Measurements from ENCODE around the gene NEDD4L.
"Not testable (repeated sequence)": the region's sequence is repeated elsewhere in the genome, so short reads cannot be mapped to it uniquely, and the experiment has no call there.

Gene NEDD4L

DNA sequence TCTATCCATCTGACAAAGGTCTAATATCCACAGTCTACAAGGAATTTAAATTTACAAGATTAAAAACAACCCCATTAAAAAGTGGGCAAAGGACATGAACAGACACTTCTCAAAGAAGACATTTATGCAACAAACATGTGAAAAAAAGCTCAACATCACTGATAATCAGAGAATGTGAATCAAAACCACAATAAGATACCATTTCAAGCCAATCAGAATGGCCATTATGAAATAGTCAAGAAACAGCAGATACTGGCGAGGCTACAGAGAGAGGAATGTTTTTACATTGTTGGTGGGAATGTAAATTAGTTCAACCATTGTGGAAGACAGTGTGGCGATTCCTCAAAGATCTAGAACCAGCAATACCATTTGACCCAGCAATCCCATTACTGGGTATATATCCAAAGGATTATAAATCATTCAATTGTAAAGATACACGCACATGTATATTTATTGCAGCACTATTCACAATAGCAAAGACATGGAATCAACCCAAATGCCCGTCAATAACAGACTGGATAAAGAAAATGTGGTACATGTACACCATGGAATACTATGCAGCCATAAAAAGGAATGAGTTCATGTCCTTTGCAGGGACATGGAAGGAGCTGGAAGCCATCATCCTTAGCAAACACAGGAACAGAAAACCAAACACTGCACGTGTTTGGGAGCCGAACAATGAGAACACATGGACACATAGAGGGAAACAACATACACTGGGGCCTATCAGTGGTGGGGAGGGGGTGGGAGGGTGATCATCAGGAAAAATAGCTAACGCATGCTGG lies 391.4 kb downstream of the NEDD4L start:
- not testable (repeated sequence) for H3K36me3 ChIP-seq (ENCODE audit: insufficient read depth, low read length); H3K79me2 ChIP-seq (ENCODE audit: control insufficient read depth, insufficient read depth, low read length, unreplicated experiment); H2AFZ ChIP-seq (ENCODE audit: low read length, unreplicated experiment); H3K27me3 ChIP-seq (ENCODE audit: insufficient read depth, low read length); H3K27ac ChIP-seq (ENCODE audit: low read depth, low read length); H3K4me3 ChIP-seq (ENCODE audit: low read depth, low read length)
- peaks cover 14% of the 10 kb centered on the region for H3K4me1 ChIP-seq (ENCODE audit: control insufficient read depth, insufficient read depth, low read length, unreplicated experiment)

DNA sequence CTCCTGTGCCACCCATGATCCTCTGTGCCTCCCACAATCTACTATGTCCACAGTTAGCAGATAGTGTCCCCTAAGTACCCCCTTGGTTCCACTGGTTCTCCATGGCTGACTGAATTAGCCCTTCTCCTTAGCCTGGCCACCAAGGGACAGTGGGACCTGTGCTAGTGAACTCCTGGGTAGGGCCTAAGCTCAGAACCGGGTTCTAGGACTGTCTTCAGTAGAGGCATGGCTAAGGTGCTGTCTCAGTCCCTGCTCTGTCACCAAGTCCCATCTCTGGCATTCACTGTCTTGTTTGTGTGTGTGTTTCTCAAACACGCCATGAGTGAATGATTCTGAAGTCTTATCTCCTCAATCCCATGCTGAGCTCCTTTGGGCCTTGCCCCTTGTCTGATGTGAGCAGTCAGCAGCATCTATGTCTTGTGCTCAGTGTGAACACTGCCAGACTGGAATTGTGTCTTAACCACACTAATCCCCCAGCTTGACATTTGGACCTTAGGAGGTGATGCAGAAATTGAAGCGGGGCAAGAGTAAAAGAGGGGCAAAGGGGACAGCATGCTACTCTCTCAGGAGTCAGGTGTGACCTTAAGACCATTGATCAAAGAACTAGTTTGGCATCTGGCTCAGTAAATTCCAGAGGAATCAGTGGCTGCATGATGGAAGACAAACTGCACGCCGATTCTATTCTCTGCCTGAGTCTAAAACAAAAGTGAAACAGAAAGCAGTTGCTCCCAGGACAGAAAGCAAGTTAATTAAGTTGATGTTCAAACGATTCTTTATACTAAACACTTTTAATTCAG lies 394.3 kb downstream of the NEDD4L start:
- Histone ChIP-seq H3K4me3 (ENCODE audit: low read depth, low read length) (peak overlapping the region; percentile 80), H2AFZ (ENCODE audit: low read length, unreplicated experiment) (peak overlapping the region; percentile 100), H3K27ac (ENCODE audit: low read depth, low read length) (no peak overlapping the region)

DNA sequence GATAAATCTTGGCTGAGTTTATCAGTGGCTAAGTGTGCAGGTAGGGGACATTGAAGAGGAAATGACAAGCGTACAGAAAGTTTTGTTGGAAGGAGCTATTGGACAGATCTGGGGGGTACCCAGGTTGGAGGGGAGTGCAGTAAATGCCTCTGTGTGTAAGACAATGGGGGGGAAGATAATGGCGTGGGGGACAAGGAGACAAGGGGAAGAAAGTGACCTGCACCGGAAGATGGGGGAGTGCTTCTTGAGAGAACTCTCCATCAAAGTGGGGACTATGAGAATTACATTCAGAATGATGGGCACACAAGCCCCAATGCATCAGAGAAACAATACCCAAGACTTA lies 394.9 kb downstream of the NEDD4L start:
- Histone ChIP-seq H3K79me2 (ENCODE audit: control insufficient read depth, insufficient read depth, low read length, unreplicated experiment) (no peaks in the 10 kb centered on the region), H3K36me3 (ENCODE audit: insufficient read depth, low read length) (no peaks in the 10 kb centered on the region), H3K4me1 (ENCODE audit: control insufficient read depth, insufficient read depth, low read length, unreplicated experiment) (peaks cover 14% of the 10 kb centered on the region), H2AFZ (ENCODE audit: low read length, unreplicated experiment) (peak overlapping the region; percentile 100), H3K27ac (ENCODE audit: low read depth, low read length) (no peak overlapping the region), H3K4me3 (ENCODE audit: low read depth, low read length) (peak overlapping the region; percentile 80), H3K27me3 (ENCODE audit: insufficient read depth, low read length) (no peaks in the 10 kb centered on the region)

More for the DNA sequence above, 394.3 kb downstream of the NEDD4L start:
- H3K36me3 ChIP-seq (ENCODE audit: insufficient read depth, low read length) = no peaks in the 10 kb centered on the region
- H3K4me1 ChIP-seq (ENCODE audit: control insufficient read depth, insufficient read depth, low read length, unreplicated experiment) = peaks cover 14% of the 10 kb centered on the region
- H3K27me3 ChIP-seq (ENCODE audit: insufficient read depth, low read length) = no peaks in the 10 kb centered on the region
- no peaks in the 10 kb centered on the region for H3K79me2 ChIP-seq (ENCODE audit: control insufficient read depth, insufficient read depth, low read length, unreplicated experiment)

DNA sequence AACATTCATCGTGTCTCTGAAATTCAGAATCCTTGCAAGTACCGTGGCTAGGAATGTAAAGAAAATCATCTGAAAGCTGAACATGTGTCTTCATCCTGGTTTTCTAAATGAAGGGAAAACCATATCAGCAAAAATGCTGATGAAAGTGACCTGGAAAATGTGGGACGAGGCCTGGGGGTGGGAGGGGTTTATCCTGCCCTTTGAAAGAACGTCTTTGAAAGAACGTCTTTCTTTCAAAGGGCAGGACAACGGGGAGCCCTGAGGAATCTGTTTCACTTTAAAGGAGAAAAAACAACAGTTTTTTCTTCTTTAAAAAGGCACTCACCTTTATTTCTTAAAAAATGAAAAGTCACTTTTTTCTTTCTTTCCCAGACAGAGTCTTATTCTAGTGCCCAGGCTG lies 399.6 kb downstream of the NEDD4L start:
- Histone ChIP-seq H3K27me3 (ENCODE audit: insufficient read depth, low read length) (no peaks in the 10 kb centered on the region), H3K79me2 (ENCODE audit: control insufficient read depth, insufficient read depth, low read length, unreplicated experiment) (no peaks in the 10 kb centered on the region), H3K27ac (ENCODE audit: low read depth, low read length) (no peak overlapping the region), H3K36me3 (ENCODE audit: insufficient read depth, low read length) (no peaks in the 10 kb centered on the region), H3K4me1 (ENCODE audit: control insufficient read depth, insufficient read depth, low read length, unreplicated experiment) (peaks cover 8% of the 10 kb centered on the region), H2AFZ (ENCODE audit: low read length, unreplicated experiment) (no peak overlapping the region), H3K4me3 (ENCODE audit: low read depth, low read length) (no peak overlapping the region)

DNA sequence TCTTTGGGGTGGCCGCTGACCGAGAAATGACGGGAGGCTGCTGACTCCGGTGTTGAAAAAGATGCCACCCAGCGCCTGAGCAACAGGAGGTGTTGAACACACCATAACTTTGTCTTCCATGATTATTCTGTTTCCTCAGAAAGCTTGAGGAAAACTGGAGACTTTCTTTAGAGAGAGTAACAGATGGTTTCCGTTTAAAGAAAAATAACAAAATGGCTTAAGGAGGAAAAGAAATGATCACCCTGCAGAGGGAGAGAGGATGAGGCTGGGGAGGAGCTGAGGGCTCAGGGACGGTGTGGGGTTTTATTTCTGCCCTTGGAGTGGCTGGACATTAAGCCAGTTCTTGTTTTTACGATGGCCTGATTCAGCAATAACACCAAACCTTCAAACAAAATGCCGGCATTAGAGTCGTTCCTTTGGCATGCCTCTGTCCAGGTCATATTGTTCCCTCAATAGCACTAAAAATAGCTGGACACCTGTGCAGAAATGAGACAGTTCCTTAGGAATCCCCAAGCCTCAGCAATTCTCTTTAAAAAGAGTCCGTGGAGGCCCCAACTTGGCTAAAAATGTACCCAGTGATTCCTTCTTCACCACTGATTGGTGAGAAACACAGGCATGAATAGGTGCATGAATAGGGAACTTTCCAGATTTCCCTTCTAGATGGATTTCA lies 402.5 kb downstream of the NEDD4L start:
- Histone ChIP-seq H3K27me3 (ENCODE audit: insufficient read depth, low read length) (no peaks in the 10 kb centered on the region), H3K4me3 (ENCODE audit: low read depth, low read length) (no peak overlapping the region), H3K36me3 (ENCODE audit: insufficient read depth, low read length) (no peaks in the 10 kb centered on the region), H2AFZ (ENCODE audit: low read length, unreplicated experiment) (no peak overlapping the region), H3K27ac (ENCODE audit: low read depth, low read length) (no peak overlapping the region), H3K4me1 (ENCODE audit: control insufficient read depth, insufficient read depth, low read length, unreplicated experiment) (no peaks in the 10 kb centered on the region), H3K79me2 (ENCODE audit: control insufficient read depth, insufficient read depth, low read length, unreplicated experiment) (no peaks in the 10 kb centered on the region)

DNA sequence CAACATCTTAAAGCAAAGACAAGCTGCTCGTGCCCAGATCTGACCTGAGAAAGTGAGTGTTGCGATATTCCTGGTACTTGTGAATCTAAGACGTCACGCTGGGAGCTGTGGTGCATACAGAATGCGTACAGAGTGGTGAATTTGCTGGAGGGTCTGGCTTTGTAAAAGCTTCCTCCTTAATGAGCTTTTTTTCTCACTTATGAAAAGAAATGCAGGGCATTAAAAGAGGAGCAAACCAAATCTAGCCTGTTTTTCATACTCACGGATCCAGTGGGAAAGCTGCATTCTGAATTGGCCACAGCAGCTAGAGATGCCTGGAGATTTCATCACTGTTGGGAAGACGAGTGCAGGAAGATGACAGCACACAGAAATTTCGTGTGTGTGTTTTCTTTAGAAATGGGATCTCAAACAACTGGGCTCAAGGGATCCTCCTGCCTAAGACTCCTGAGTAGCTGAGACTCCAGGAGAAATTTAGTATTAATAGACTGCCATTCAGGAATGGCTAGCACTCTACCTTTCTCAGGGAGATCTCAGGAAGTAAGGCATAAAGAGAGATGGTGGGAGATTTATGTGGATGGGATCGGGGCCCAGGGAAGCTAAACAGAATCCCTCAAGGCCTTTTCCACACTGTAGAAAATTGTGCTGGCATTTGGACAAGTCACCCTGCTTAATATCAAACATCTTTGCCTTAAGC lies 403.5 kb downstream of the NEDD4L start:
- H2AFZ ChIP-seq (ENCODE audit: low read length, unreplicated experiment) = no peak overlapping the region

DNA sequence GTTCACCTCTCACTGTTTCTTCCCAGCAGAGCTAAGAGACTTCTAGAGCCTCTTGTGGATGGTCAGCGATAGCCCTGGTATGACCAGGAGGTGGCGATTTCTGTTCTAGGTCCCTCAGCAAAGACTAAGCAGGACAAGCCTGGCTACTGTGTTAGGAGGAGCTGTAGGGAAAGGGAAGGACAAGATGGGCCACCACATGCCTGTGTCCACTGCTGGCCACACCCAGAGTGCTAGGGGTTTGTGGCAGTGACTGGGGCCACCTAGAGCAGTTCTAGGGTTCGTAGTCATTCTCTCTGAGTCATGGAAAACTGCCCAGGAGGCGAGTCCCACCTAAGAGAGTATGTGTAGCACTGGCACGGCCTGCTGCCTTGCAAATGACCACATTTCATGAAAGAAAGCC lies 405.4 kb downstream of the NEDD4L start:
- no peaks in the 10 kb centered on the region for H3K36me3 ChIP-seq (ENCODE audit: insufficient read depth, low read length)
- H2AFZ ChIP-seq (ENCODE audit: low read length, unreplicated experiment) = no peak overlapping the region
- H3K4me3 ChIP-seq (ENCODE audit: low read depth, low read length) = no peak overlapping the region
- no peaks in the 10 kb centered on the region for H3K4me1 ChIP-seq (ENCODE audit: control insufficient read depth, insufficient read depth, low read length, unreplicated experiment)
- H3K79me2 ChIP-seq (ENCODE audit: control insufficient read depth, insufficient read depth, low read length, unreplicated experiment) = no peaks in the 10 kb centered on the region
- no peaks in the 10 kb centered on the region for H3K27me3 ChIP-seq (ENCODE audit: insufficient read depth, low read length)
- no peak overlapping the region for H3K27ac ChIP-seq (ENCODE audit: low read depth, low read length)

More for the DNA sequence above, 403.5 kb downstream of the NEDD4L start:
- Histone ChIP-seq H3K27me3 (ENCODE audit: insufficient read depth, low read length) (no peaks in the 10 kb centered on the region), H3K27ac (ENCODE audit: low read depth, low read length) (no peak overlapping the region), H3K4me1 (ENCODE audit: control insufficient read depth, insufficient read depth, low read length, unreplicated experiment) (no peaks in the 10 kb centered on the region), H3K79me2 (ENCODE audit: control insufficient read depth, insufficient read depth, low read length, unreplicated experiment) (no peaks in the 10 kb centered on the region), H3K36me3 (ENCODE audit: insufficient read depth, low read length) (no peaks in the 10 kb centered on the region), H3K4me3 (ENCODE audit: low read depth, low read length) (no peak overlapping the region)
